ENCODE data around the gene GNB1. TPM values are rescaled to one million over a fixed set of nuclear protein-coding genes. Genes with fewer than 3 reads are reported as not detected.
A peak's percentile ranks its signal among the peaks of the same experiment; 100 is the strongest.

Gene GNB1
- total and polyA plus RNA-seq, 9 of the 15 experiments (the other 6 are each of a cell fraction or from before 2014, with no cell fraction given) = 34.3 to 388 (median 114) TPM

GRCh38 chr1:1768249-1768992 lies 122.5 kb downstream of the GNB1 start (continued):
- TF ChIP-seq ZNF77 (CRISPR knock-in tag; IDR thresholded peaks at IDR 0.05) (no peak), SRSF3 (IDR thresholded peaks at IDR 0.05; ENCODE audit: insufficient read depth, low read length) (no peak)

DNA sequence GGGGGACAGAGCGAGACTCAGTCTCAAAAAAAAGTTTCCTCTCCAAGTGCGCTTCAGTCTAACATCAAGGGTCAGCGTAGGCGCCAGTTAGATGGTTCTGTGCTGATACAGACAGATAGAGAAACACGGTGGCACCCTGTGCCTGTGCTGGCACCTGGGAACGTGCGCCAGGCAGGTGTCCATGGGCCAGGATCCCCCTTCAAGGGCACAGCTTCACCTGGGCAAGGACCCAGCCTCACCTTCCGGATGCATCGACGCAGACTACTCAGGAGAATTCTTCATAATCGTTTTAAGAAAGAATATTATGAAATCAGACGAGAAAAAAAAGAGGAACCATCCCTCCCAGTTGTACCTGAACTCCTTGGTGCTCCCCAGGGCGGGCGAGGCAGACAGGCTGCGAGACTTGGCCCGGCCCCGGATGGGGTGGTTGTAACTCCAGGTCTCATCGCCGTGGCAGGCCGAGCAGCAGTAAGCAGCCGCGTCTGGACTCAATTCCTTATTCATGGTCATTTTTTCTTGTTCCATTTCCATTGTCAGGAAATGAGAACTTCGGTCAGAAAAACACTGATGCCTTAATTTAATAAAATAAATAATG lies 125.9 kb downstream of the GNB1 start:
- no peaks in the 10 kb centered on the region for H3K9me1 ChIP-seq (ENCODE audit: control insufficient read depth, insufficient read depth, low read length)
- H3K27ac ChIP-seq (ENCODE audit: extremely low read depth, low read depth, low read length) = no peak overlapping the region
- intact Hi-C loops (cut with micrococcal nuclease) (no loop called here), in situ Hi-C loops (cut with MboI) (no loop called here)
- no peak overlapping the region for H3K4me3 ChIP-seq
- WGBS (ENCODE audit: insufficient coverage, low coverage, missing lambda C conversion rate) = 91% methylated on average over 23 of the region's 23 CpGs
- no peak overlapping the region for H2AFZ ChIP-seq (ENCODE audit: low read depth, low read length)
- peaks cover 6% of the 10 kb centered on the region for H3K9me3 ChIP-seq (replicated peaks; ENCODE audit: control insufficient read depth, insufficient read depth, low read depth, low read length)
- DNase-seq (ENCODE audit: extremely low read depth in 1 of 4, low spot score in 3 of 4) (no peak), FAIRE-seq (no peak), ATAC-seq (no peak)
- no peak overlapping the region for H3K4me2 ChIP-seq (ENCODE audit: insufficient read depth, low read length)
- no peaks in the 10 kb centered on the region for H3K27me3 ChIP-seq (ENCODE audit: control insufficient read depth in 2 of 2, insufficient read depth in 2 of 2, low read length in 2 of 2)
- peaks cover 0 to 26% of the 10 kb centered on the region in 2 experiments; a peak in 2 of 5 replicates for H3K4me1 ChIP-seq (replicated peaks in 1 of 2; ENCODE audit: control insufficient read depth in 2 of 2, insufficient read depth in 2 of 2, low read length in 2 of 2)
- ChIA-PET CTCF (ENCODE audit: low intra/inter-chr PET ratio) (no interaction called here), POLR2A (no interaction called here)
- H4K20me1 ChIP-seq (replicated peaks; ENCODE audit: control insufficient read depth, insufficient read depth, low read length) = no peaks in the 10 kb centered on the region; the same call in 1 of the 2 replicates
- H3K9ac ChIP-seq (ENCODE audit: insufficient read depth in 1 of 2, low read depth in 2 of 2, low read length in 2 of 2) = no peak overlapping the region
- H3K79me2 ChIP-seq (ENCODE audit: control insufficient read depth, insufficient read depth, low read length) = peaks cover 80% of the 10 kb centered on the region
- peaks cover 95% of the 10 kb centered on the region for H3K36me3 ChIP-seq (ENCODE audit: control insufficient read depth, insufficient read depth, low read length)
- TF ChIP-seq RBFOX2 (IDR thresholded peaks at IDR 0.05; ENCODE audit: low read depth, low read length) (0 out of 2 replicates have a peak, but pooled peaks have one; percentile 13), SMARCA5 (IDR thresholded peaks at IDR 0.05) (no peak), ZNF263 (CRISPR knock-in tag; IDR thresholded peaks at IDR 0.05; ENCODE audit: borderline replicate concordance) (peak; percentile 43; the same call in 1 of the 2 replicates), SRSF1 (IDR thresholded peaks at IDR 0.05; ENCODE audit: low read depth, low read length) (no peak)
- BruUV-seq (replicated peaks) = no TSS peak
